ENCODE results near the gene SLC20A1.

The SLC20A1 gene

DNA sequence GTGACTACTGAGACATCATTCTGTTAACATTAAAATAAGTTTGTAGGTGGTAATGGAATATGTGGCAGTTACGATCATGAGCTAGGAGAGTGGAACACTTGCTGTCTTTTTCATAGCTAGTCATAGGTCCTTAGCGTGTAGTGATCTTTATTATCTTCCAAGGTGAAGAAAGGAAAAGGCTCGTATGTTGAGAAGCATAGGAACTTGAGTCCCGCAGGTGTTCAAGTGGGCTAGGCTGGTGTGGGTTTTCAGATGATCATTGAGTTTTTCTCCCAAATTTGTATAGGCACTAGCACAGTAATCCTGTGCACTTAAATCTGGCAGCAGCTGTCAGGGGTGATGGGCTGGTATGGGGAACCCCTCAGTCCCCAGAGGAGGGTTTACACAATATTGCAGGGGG lies 10.9 kb downstream of the SLC20A1 start:
- ATAC-seq = no peak

DNA sequence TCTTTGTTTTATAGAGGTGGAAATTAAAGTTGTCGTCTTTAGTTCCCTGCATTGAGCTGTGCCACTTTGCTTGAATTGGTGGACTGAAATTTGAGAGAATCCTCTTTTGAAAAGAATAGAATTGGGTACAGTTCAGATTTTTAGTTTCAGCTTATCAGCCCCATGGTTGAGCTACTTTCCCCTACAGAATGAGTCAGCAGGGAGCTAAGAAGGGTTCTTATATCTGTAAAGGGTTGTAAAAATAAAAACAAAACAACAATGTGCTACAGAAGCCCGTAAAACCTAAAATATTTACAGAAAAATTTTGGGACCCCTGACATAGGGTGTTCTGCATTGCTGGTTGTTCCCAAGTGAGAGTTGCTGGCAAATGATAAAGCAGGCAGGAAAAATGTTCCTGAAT lies 12.6 kb downstream of the SLC20A1 start:
- no peak for ATAC-seq
- TF ChIP-seq, protein P1, sequence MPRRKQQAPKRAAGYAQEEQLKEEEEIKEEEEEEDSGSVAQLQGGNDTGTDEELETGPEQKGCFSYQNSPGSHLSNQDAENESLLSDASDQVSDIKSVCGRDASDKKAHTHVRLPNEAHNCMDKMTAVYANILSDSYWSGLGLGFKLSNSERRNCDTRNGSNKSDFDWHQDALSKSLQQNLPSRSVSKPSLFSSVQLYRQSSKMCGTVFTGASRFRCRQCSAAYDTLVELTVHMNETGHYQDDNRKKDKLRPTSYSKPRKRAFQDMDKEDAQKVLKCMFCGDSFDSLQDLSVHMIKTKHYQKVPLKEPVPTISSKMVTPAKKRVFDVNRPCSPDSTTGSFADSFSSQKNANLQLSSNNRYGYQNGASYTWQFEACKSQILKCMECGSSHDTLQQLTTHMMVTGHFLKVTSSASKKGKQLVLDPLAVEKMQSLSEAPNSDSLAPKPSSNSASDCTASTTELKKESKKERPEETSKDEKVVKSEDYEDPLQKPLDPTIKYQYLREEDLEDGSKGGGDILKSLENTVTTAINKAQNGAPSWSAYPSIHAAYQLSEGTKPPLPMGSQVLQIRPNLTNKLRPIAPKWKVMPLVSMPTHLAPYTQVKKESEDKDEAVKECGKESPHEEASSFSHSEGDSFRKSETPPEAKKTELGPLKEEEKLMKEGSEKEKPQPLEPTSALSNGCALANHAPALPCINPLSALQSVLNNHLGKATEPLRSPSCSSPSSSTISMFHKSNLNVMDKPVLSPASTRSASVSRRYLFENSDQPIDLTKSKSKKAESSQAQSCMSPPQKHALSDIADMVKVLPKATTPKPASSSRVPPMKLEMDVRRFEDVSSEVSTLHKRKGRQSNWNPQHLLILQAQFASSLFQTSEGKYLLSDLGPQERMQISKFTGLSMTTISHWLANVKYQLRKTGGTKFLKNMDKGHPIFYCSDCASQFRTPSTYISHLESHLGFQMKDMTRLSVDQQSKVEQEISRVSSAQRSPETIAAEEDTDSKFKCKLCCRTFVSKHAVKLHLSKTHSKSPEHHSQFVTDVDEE (CRISPR knock-in tag; IDR thresholded peaks at IDR 0.05) = no peak
- TF ChIP-seq CSRNP3 (CRISPR knock-in tag; IDR thresholded peaks at IDR 0.05) (no peak), CREB5 (CRISPR knock-in tag; IDR thresholded peaks at IDR 0.05; ENCODE audit: low read depth) (no peak), ZNF8 (CRISPR knock-in tag; IDR thresholded peaks at IDR 0.05) (no peak), CSDC2 (CRISPR knock-in tag; IDR thresholded peaks at IDR 0.05) (no peak), ZNF70 (CRISPR knock-in tag; IDR thresholded peaks at IDR 0.05) (no peak), ZC3H10 (CRISPR knock-in tag; IDR thresholded peaks at IDR 0.05) (no peak), RARB (CRISPR knock-in tag; IDR thresholded peaks at IDR 0.05) (no peak)

More for the DNA sequence above, 10.9 kb downstream of the SLC20A1 start:
- TF ChIP-seq OSR1 (CRISPR knock-in tag; IDR thresholded peaks at IDR 0.05) (no peak), CREB5 (CRISPR knock-in tag; IDR thresholded peaks at IDR 0.05; ENCODE audit: low read depth) (no peak), SNAI2 (CRISPR knock-in tag; IDR thresholded peaks at IDR 0.05) (no peak), TCF4 (CRISPR knock-in tag; IDR thresholded peaks at IDR 0.05; ENCODE audit: borderline replicate concordance) (no peak), CSRNP3 (CRISPR knock-in tag; IDR thresholded peaks at IDR 0.05) (no peak), CSDC2 (CRISPR knock-in tag; IDR thresholded peaks at IDR 0.05) (no peak), ZFP3 (CRISPR knock-in tag; IDR thresholded peaks at IDR 0.05) (no peak), ISL1 (CRISPR knock-in tag; IDR thresholded peaks at IDR 0.05) (no peak), POU6F1 (CRISPR knock-in tag; IDR thresholded peaks at IDR 0.05; ENCODE audit: borderline replicate concordance, low read depth) (no peak), ZNF8 (CRISPR knock-in tag; IDR thresholded peaks at IDR 0.05) (no peak), ZFP30 (CRISPR knock-in tag; IDR thresholded peaks at IDR 0.05) (no peak), ZNF70 (CRISPR knock-in tag; IDR thresholded peaks at IDR 0.05) (no peak), GLIS3 (CRISPR knock-in tag; IDR thresholded peaks at IDR 0.05) (no peak), ZC3H10 (CRISPR knock-in tag; IDR thresholded peaks at IDR 0.05) (no peak)
- TF ChIP-seq, protein P1 (CRISPR knock-in tag; IDR thresholded peaks at IDR 0.05) = no peak
- TF ChIP-seq, protein P2, sequence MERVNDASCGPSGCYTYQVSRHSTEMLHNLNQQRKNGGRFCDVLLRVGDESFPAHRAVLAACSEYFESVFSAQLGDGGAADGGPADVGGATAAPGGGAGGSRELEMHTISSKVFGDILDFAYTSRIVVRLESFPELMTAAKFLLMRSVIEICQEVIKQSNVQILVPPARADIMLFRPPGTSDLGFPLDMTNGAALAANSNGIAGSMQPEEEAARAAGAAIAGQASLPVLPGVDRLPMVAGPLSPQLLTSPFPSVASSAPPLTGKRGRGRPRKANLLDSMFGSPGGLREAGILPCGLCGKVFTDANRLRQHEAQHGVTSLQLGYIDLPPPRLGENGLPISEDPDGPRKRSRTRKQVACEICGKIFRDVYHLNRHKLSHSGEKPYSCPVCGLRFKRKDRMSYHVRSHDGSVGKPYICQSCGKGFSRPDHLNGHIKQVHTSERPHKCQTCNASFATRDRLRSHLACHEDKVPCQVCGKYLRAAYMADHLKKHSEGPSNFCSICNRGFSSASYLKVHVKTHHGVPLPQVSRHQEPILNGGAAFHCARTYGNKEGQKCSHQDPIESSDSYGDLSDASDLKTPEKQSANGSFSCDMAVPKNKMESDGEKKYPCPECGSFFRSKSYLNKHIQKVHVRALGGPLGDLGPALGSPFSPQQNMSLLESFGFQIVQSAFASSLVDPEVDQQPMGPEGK (CRISPR knock-in tag; IDR thresholded peaks at IDR 0.05; ENCODE audit: borderline replicate concordance) = no peak
